Lower leg skin (tissue), 3 donors: ENCODE results near the gene DPYD.

Source experiments
- POLR2A ChIP-seq, 2 donors: fragments of 450-650 bp; IDR thresholded peaks; one replicate each; pipeline ENCODE4 v1.6.1; 2016 to 2017; ENCODE audit warnings: antibody characterized with exemption in 2 of 2, mild to moderate bottlenecking in 1 of 2, moderate library complexity in 1 of 2
- TF ChIP-seq, protein P1 (sequence below), 3 donors: fragments of 450-650 bp; IDR thresholded peaks; one replicate each; pipeline ENCODE4 v1.5.1; 2016; ENCODE audit warnings: antibody characterized with exemption in 3 of 3, mild to moderate bottlenecking in 3 of 3, moderate library complexity in 2 of 3

DNA sequence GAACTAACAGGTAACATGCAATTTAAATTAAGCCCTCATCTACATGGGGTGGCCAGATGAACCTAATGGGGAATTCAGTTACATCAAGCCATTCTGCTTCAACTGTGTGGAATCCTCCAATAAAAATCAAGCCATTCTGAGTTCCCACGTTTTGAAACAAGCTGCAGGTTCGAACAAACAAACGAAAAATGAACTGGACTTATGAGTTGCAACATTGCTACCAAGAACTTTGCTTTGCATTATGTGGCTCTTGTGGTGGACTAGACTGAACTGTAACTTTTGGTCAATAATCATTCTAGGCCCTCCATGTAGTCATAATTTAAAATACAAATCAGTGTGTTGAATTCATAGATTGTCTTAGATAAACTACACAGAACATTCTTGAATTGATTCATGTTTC is 682.0 kb downstream of the DPYD start:
- TF ChIP-seq, protein P1, sequence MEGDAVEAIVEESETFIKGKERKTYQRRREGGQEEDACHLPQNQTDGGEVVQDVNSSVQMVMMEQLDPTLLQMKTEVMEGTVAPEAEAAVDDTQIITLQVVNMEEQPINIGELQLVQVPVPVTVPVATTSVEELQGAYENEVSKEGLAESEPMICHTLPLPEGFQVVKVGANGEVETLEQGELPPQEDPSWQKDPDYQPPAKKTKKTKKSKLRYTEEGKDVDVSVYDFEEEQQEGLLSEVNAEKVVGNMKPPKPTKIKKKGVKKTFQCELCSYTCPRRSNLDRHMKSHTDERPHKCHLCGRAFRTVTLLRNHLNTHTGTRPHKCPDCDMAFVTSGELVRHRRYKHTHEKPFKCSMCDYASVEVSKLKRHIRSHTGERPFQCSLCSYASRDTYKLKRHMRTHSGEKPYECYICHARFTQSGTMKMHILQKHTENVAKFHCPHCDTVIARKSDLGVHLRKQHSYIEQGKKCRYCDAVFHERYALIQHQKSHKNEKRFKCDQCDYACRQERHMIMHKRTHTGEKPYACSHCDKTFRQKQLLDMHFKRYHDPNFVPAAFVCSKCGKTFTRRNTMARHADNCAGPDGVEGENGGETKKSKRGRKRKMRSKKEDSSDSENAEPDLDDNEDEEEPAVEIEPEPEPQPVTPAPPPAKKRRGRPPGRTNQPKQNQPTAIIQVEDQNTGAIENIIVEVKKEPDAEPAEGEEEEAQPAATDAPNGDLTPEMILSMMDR (IDR thresholded peaks at IDR 0.05), result no peak
- no peak for TF ChIP-seq POLR2A (IDR thresholded peaks at IDR 0.05)
